Tibial artery (tissue), 4 donors: ENCODE measurements around the gene AGAP1.

Experiments used
- DNase-seq, 2 donors: peaks; one replicate each; pipeline ENCODE4 v3.0.0-alpha.2; 2019
- H3K27ac ChIP-seq, 2 donors: fragments of 200-600 bp; sonication (generic) in 1 of 2; 1 replicate in 1 of 2; 2 replicates in 1 of 2; pipeline ENCODE4 v1.5.1; 2018 to 2019; ENCODE audit warnings: mild to moderate bottlenecking in 1 of 2
- H3K27me3 ChIP-seq, 2 donors: fragments of 200-600 bp; sonication (generic) in 1 of 2; one replicate each; pipeline versions ENCODE4 v1.5.1 to v1.6.0; 2016 to 2019
- H3K36me3 ChIP-seq, 3 donors: fragments of 200-600 bp; sonication (generic) in 2 of 3; one replicate each; pipeline ENCODE4 v1.5.1; 2016 to 2019; ENCODE audit warnings: mild to moderate bottlenecking in 2 of 3
- H3K4me1 ChIP-seq, 4 donors: fragments of 200-600 bp; sonication (generic) in 2 of 4; 1 replicate in 3 of 4; 2 replicates in 1 of 4; pipeline ENCODE4 v1.5.1; 2016 to 2019
- H3K4me3 ChIP-seq, 2 donors: fragments of 200-600 bp; sonication (generic) in 1 of 2; 1 replicate in 1 of 2; 2 replicates in 1 of 2; pipeline ENCODE4 v1.5.1; 2018 to 2019; ENCODE audit warnings: mild to moderate bottlenecking in 2 of 2
- H3K9me3 ChIP-seq, 3 donors: fragments of 200-600 bp; sonication (generic) in 1 of 3; one replicate each; pipeline ENCODE4 v1.5.1; 2016 to 2019
- intact Hi-C: fragments of 100-400 bp; cut with DNase I; formaldehyde crosslinking; loops from one replicate; pipeline ENCODE4 v1.15.0; 2023; ENCODE audit warnings: low total_unique reads
- TF ChIP-seq, protein P1 (sequence below), 2 experiments: fragments of 200-600 bp in 1 of 2; fragments of 450-650 bp in 1 of 2; IDR thresholded peaks; one replicate each; pipeline ENCODE4 v1.5.1; 2017 to 2019; ENCODE audit warnings: antibody characterized with exemption in 2 of 2, mild to moderate bottlenecking in 1 of 2, moderate library complexity in 1 of 2

Gene AGAP1

DNA sequence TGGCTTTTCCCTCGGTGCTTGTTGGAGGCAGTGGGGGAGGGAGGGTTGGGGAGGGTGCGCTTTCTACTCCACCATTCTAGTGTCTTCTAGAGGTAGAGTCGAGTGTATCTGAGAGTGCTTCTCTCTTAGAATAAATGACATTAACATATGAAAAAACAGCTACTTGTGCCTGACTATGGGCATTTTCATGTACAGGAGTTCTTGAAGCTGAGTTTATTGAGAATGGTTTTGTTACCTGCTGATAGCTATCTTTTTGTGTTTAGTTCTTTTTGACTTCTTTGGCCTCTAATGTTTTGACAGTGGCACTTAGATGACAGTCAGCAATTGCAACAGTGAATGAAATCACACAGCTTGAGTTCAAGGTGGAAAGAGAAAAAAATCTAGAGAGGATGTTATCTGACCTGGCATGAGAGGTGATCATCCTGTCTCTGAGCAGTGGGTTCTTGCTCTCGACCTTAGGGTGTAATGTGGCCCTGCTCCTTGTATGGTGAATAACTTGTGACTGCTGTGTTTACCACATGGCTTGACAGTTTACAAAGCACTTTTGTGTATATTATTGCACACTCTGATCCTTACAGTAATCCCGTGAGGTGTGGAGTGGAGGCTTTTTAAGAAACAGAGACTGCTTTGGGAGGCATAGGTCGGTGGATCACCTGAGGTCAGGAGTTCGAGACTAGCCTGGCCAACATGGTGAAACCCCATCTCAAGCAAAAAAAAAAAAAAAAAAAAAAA, 86.7 kb downstream of the AGAP1 start:
- Histone ChIP-seq H3K27me3 (no peaks in the 10 kb centered on the region), H3K27ac (no peak overlapping the region), H3K4me1 (peaks cover 0 to 6% (median 0%) of the 10 kb centered on the region in 4 donors), H3K9me3 (no peaks in the 10 kb centered on the region), H3K36me3 (no peaks in the 10 kb centered on the region), H3K4me3 (no peak overlapping the region)
- TF ChIP-seq, protein P1, sequence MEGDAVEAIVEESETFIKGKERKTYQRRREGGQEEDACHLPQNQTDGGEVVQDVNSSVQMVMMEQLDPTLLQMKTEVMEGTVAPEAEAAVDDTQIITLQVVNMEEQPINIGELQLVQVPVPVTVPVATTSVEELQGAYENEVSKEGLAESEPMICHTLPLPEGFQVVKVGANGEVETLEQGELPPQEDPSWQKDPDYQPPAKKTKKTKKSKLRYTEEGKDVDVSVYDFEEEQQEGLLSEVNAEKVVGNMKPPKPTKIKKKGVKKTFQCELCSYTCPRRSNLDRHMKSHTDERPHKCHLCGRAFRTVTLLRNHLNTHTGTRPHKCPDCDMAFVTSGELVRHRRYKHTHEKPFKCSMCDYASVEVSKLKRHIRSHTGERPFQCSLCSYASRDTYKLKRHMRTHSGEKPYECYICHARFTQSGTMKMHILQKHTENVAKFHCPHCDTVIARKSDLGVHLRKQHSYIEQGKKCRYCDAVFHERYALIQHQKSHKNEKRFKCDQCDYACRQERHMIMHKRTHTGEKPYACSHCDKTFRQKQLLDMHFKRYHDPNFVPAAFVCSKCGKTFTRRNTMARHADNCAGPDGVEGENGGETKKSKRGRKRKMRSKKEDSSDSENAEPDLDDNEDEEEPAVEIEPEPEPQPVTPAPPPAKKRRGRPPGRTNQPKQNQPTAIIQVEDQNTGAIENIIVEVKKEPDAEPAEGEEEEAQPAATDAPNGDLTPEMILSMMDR (IDR thresholded peaks at IDR 0.05), result no peak
- DNase-seq, result no peak
- intact Hi-C loops, result no loop called here

DNA sequence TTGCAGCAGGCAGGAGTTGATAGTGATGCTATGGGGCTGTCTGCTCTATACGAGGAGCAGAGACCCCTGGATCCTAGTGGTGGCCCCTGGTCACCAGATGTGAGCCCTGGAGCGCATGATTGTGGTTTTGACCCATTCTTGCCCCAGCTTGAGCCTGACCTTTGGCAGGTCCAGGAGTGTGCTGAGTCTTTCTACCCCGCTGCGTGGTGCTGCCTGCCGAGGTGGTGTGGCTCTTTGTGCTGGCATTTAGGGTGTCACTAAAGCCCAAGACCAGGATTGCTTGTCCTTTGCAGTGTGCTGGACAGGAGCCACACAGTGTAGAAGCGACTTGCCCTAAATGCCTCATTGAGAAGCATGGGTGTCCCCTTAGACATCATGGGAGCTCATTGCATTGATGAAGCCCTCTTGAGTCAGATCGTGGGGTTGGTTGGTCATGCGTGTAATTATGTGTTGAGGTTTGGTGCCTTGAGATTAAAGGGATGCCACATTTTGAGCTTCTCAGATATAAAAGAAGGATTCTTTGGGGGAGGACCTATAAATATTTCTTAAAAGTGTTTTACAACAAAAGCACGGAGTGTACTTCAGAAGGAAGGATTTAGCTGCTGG, 88.3 kb downstream of the AGAP1 start:
- H3K4me3 ChIP-seq, result no peak overlapping the region
- TF ChIP-seq, protein P1 (IDR thresholded peaks at IDR 0.05), result no peak
- no peaks in the 10 kb centered on the region for H3K27me3 ChIP-seq
- intact Hi-C loops, result no loop called here
- no peaks in the 10 kb centered on the region for H3K36me3 ChIP-seq
- H3K4me1 ChIP-seq, result peaks cover 0 to 5% (median 0%) of the 10 kb centered on the region in 4 donors
- H3K9me3 ChIP-seq, result no peaks in the 10 kb centered on the region
- no peak for DNase-seq
- H3K27ac ChIP-seq, result no peak overlapping the region

DNA sequence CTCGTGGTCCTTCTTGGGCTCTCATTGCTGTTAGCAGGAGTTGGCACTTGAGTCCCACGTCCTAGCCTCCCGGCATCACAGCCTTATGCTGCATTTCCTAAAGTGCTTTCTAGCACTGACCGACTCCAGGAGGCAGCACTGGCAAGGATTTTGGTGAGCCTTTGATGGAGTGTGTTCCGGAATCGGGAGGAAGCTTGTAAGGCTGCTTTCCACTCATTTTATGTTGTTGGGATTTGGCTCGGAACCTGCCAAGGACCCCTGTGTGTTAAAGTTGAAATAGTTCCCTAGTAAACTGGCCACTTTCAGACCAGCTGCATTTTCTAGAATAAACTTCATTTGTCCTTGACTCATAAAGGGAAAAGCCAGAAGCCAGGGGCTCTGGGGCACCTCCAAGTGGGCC, 88.9 kb downstream of the AGAP1 start:
- TF ChIP-seq, protein P1 (IDR thresholded peaks at IDR 0.05), result no peak
- no peak for DNase-seq
- Histone ChIP-seq H3K4me3 (no peak overlapping the region), H3K4me1 (no peaks in the 10 kb centered on the region), H3K27ac (no peak overlapping the region), H3K36me3 (no peaks in the 10 kb centered on the region), H3K27me3 (no peaks in the 10 kb centered on the region), H3K9me3 (no peaks in the 10 kb centered on the region)
- intact Hi-C loops, result no loop called here

DNA sequence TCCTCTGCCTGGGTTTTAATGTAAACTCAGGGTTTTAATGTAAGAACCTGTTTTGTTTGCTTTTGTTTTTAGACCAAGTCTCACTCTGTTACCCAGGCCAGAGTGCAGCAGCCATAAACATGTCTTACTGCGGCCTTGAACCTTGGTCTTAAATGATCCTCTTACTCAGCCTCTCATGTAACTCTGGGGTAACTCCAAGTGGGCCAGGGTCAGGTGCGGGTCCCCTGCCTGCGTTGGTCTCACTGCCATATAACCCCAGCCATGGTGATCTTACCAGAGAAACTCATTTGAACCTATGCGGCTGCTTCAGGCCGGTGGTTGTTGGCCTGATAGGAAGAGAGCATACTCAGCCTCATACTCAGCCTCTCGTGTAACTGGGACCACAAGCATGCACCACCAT, 89.3 kb downstream of the AGAP1 start:
- Histone ChIP-seq H3K27ac (no peak overlapping the region), H3K36me3 (no peaks in the 10 kb centered on the region), H3K27me3 (no peaks in the 10 kb centered on the region), H3K4me3 (no peak overlapping the region), H3K4me1 (no peaks in the 10 kb centered on the region), H3K9me3 (no peaks in the 10 kb centered on the region)
- no peak for DNase-seq
- intact Hi-C loops, result no loop called here
- TF ChIP-seq, protein P1 (IDR thresholded peaks at IDR 0.05), result no peak

DNA sequence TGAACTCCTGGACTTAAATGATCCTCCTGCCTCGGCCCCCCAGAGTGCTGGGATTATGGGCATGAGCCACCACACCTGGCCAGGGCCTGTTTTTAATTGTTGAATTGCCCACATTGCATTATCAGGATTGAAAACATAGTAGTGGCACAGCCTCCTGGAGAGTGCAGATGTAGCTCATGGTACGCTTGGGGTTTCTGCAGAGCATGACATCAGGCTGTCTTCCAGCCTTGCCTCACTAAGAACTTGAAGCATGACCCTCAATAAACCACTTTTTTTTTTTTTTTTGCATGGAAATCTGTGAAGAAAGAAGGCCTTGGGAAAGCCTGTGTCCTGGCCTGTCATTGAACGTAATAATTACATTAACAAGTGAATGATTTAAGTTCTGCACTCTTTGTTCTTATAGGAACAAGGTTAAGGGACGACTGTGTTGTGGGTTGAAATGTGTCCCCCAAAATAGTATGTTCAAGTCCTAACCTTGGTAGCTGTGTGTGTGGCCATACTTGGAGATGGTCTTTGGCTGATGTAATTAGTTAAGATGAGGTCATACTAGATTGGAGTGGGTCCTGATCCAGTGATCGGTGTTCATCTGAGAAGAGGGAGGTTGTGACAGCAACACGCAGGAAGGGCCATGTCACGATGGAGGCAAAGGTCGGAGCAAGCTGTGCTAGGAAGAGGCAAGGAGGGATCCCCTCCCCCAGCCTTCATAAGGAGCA, 90.2 kb downstream of the AGAP1 start:
- Histone ChIP-seq H3K9me3 (no peaks in the 10 kb centered on the region), H3K36me3 (no peaks in the 10 kb centered on the region), H3K27me3 (no peaks in the 10 kb centered on the region), H3K27ac (no peak overlapping the region), H3K4me3 (no peak overlapping the region), H3K4me1 (no peaks in the 10 kb centered on the region)
- intact Hi-C loops, result no loop called here
- TF ChIP-seq, protein P1 (IDR thresholded peaks at IDR 0.05), result no peak
- DNase-seq, result no peak
